Renal pelvis (tissue), 4 donors: ENCODE results near the gene ZNF415. TPM values are rescaled to one million over a fixed set of nuclear protein-coding genes. Genes with fewer than 3 reads are reported as not detected.
"Not testable (repeated sequence)": the region's sequence is repeated elsewhere in the genome, so short reads cannot be mapped to it uniquely, and the experiment has no call there.

Source experiments
- DNase-seq: peaks from one replicate; pipeline ENCODE4 v3.0.0-alpha.2; 2013
- polyA plus RNA-seq, 3 donors: library from polyadenylated mRNA; unstranded; fragments of 120-200 nt; gene quantifications; one replicate each; pipeline ENCODE4 v1.2.1, GENCODE V29; 2013; ENCODE audit not compliant: insufficient read length in 3 of 3

The ZNF415 gene
- polyA plus RNA-seq, 3 donors: 22.0 to 27.9 (median 24.5) TPM

DNA sequence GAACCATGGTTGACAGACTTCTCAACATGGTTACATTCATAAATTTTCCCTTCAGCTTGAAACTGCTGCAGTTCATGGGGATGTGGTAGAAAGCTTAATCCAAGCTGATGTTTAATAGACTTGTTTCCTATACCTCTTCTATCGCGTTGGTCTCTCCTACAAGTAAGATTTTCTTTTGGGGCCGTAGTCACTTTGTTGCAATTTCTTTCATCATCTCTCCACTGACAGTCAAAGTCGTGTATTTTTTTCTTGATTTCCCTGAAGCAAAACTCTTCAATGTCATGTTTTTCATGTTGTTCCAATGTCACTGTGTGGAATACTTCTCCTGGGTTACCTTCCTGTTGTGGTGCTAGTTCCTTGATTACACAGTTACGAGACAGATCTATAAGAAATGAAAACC lies 23.2 kb downstream of the ZNF415 start:
- DNase-seq: no peak

DNA sequence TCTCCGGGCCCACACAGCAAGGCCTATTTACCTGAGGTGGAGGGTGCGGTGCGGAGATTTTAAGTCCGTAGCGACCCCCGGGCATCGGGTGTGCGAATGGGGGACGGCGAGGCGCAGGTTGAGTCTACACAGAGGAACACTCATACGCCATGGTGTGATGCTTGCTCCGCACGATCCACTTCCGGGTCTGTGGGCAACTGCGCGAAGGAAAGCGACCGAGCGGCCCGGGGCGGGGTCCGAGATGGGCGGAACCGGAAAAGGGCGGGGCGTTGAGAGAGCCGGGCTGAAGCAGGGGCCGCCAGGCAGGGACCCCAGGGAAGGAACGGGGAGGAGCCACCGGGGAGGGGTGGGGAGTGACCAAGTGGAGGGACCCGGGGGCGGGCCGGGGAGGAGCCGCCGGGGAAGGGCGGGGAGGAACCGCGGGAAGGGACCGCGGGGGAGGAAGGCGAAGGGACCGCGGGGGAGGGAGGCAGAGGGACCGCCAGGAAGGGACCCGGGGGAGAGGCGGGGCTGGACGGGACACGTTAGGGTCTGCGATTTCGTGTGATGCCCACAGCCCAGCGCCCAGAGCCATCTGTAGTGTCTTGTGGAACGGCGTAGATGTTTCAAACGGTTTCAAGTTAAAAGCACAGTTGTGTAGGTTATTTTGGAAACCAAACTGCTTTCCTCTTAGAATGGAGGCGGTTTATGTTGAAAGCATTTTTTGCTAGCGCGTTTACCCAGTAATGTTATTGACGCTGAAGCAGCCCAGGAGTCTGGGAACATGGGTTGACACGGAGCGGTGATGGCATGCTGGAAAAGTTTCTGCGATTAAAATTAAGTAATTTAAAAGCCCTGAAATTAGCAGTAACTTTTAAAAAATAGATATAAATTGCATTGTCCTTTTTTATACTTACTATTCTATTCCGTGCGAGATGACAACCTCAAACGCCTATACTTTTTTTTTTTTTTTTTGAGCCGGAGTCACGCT lies 29.2 kb downstream of the ZNF415 start, which contains the start of gene ZNF160:
TSS of gene ZNF160 (minus strand) at position 189 of the 970 bp plus-strand sequence. CDS start 17,146 bp downstream, outside the sequence.
- DNase-seq: peak; percentile 98

DNA sequence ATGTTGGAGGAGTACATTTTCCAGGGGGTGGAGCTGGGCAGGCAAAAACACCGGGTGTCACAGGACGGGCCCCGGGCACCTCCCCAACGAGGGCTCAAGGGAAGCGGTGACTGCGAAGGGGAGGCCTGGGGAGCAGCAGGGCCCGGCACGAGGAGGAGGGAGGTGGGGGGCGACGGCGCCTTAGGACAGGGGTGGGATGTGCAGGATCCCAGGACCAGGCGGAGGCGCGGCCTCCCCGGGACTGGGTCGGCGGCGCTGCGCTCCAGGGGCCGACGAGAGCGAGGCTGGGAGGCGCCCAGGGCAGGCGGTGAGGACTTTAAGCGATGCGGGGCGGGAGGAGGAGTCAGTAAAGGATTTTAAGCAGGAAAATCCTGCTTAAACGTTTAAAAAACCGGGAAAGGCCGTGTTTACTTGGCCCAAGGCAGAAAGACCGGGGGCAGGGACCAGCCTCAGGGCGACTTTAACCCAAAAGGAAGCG lies 29.9 kb downstream of the ZNF415 start:
- peak; percentile 33 for DNase-seq

DNA sequence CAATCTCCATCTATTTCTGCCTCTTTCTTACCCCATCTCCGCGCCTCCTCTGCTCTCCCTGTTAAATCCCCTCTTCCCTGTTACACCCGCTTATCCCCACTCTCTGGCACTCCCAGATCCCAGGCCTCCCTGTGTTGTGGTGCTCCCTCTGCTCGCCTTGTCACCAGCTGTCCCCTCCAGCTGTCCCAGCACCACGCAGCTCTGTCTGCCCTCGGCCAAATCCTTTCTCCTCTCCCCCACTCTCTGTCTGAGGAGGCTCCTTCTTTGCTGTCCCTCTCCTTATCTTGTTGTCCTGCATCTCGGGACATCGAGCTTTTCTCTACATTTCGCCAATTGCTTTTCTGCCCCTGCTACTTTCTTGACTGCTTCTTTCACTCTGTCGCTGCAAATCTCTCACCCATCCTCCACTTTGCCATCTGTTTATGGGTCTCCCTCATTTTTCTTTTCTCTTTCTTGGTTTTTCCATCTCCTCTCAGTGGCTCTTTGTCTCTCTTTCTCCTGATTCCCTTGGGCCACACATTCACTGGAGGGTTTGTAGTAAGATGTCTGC lies 30.4 kb downstream of the ZNF415 start:
- peak; percentile 4 for DNase-seq

DNA sequence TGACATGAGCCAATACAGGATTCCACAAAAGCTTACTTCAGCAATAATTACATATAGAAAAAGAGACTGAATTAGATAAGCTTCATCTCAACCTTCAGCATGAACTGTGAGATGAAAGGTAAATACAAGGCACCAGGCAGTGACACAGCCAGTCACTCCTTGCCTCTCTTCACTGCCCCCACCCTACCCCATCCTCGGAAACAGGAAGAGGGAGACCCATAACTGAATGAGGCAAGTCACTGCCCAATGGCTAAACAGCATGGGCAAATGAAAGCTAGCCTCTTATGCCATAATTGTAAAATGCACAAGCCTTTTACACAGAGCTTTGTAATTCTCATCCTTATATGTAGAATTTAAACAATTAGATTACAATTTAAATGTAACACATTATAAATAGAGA lies 31.2 kb downstream of the ZNF415 start:
- no peak for DNase-seq

DNA sequence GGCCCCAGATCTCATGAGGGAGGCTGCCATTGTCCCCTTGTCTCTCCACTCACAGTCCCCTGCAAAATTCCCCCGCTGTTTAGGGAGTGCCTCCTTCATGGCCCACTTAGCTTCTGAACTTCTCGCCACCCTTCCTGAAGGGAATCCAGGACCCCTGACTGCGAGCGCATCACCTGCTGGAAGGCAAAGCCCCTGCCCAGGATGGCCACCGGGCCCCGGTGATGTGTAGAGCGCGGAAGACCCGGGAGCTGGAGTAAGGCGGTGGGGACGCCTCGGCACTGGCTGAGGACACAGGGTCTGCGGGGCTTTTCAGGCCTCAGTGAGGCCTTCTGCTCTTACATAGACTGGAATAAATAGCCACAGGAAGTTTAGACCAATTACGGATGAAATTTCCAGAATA lies 34.1 kb downstream of the ZNF415 start:
- DNase-seq: not testable (repeated sequence)

DNA sequence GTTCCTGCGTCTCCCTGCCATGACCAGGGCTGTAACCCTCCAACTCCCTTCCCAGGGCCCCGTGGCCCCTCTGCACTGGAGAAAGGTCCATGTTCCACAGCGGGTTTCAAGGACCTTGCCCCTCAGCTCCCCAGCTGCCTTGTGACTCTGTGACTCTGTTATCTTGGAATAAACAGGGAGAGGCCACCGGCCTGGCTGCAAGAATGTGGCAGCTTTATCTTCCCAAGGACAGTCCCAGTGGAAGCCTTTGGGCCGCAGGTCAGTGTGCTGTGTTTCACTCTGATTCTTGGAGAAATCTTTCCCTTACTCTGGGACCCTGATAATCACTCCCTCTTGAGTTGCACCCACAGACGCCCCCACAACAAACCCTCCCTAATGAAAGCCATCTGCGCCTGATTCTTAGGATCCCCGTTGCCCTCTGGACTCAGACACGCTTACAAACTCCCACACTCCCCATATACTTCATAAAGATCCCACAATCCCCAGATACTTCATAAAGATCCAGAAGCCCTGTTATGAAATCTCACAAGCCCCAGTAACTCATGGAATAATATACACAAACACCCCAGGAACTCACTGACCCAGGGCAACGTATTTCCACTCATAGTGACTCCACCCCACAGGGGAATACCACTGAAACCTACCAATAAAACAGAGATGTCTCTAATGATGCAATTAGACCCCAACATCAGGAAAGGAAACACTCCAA lies 35.6 kb downstream of the ZNF415 start:
- DNase-seq: not testable (repeated sequence)

DNA sequence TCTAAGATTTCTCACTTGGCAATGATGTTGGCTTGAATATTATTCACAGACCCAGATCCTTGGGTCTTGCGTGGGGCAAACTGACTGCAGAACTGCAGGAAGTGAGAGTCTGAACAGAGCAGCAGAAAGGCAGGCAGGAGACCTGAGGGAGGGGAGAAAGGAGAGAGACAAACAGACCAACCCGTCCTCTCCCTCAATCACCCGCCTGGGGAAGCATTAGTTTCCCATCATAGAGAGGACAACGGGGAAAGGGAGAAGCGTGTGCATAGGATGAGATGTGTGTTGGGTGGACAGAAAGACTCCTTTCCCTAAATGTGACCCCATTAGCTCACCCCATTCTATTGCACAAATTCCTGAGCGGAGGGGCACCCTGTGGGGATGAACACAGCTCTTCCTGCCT lies 36.1 kb downstream of the ZNF415 start:
- not testable (repeated sequence) for DNase-seq

DNA sequence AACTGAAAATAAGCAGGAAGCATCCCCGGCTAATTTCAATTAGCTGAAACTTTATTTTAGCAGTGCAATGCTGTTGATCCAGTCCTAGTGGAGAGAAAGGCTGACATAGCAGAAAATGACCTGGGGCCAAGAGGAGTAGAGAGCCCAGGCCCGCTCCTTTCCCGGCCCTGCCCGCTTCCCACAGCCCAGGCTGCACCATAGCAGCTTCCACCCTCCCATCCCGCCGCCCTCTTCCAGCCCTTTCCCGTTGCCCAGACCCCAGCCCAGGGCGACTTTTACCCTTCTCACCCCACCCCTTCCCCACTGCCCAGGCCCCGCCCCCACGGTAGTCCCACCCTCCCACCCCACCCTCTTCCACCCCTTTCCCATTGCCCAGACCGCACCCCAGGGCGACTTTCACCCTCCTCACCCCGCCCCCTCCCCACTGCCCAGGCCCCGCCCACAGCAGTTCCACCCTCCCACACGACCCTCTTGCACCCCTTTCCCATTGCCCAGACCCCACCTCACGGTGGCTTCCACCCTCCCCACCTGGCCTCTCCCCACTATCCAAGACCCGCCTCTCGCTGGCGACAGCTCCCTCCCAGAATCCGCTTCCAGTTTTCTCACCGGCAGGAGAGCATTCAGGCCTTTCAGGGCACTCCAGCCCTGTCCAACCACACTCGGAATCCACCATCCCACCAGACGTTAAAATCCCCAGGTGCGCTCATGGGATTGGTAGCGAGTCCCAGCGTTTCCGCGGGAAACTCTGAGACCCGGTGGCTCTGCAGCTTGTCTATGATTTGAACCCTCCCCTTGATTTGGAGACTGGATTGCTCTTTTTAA lies 37.7 kb downstream of the ZNF415 start:
- DNase-seq: no peak

DNA sequence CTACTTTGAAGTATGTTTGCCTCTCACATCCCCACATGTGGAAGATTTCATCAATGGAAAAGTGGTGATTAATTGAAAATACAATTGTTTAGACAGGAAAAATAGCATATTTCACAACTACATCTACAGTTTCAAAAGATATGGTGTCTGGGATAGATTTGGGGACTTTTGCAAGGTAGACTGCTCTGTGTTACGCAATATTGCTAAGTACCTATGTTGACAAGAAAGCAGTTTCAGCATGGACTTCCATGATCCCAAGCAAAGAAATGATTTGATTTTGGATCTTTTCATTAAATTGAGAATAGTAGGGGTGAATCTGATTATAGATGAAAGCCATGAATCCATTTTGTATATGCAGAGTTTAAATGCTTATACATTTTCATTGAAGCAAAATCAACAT lies 40.0 kb downstream of the ZNF415 start:
- DNase-seq: no peak

DNA sequence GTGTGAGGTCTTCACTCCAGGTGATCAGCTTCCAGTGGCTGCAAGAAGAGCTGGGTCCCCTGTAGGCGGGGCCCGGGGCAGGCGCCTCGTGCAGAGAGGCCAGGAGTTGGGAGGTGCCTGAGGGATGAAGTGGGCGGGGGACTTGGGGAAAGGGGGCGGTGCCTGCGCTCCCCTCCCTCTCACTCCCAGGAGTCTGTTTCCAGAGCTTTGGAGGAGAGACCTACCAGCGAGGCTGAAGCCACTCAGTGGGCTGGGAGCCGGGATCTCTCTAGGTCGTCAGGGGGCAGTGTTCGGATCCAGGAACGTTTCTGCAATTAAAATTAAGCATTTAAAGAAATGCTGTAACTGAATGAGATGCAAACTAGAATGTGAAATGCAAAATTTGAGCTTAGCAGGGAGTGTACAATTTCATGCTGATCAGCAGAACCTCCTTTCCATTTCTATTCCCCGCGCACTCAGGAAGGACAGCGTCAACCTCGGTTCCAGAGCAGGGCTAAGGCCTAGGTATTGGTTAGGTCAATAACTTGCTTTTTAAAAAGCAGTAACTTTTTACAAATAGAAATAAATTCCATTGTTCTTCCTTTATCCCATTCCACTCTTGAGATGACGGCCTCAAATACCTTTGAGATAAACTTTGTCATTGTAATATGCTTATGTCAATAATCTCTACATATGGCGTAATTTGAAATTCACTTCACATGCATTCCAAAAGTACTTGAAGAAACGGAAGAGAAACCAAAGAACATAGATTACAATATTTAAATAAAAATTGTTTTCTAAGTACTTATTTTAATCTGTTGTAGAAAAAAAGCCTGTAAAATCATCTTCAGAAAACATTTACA lies 41.1 kb downstream of the ZNF415 start:
- DNase-seq: no peak

DNA sequence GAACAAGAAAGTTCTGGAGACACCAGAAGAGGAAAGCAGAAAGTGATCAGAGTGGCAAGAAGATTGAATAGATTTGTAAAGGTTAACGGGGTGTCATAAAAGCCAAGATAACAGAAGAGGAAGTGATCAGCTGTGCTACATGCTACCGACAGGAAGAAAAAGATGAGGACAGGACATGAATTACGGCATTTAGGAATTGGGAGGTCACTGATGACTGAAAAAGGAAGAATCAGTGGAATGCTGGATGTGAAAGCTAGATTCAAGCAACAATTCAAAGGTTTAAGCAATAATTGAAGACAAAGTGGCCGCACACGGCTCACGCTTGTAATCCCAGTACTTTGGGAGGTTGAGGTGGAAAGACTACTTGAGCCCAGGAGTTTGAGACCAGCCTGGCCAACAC lies 44.6 kb downstream of the ZNF415 start:
- no peak for DNase-seq

DNA sequence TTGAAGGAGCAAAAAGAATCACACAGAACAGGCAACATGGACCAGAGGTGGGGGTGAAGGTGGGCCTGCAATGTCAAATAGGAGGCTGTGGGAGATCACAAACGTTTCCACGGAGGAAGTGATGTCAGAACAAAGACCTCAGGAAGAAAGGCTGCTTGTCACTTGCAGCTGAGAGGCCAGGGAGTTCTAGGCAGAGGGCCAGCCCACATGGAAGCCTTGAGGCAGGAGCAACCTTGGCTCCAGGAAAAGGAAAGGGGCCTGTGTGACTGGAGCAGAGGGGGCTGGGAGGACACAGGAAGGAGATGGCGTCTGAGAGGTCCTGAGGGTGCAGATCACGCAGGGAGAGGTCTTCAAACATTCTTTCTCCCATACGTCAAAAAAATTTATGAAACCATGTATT lies 45.8 kb downstream of the ZNF415 start:
- peak; percentile 4 for DNase-seq

DNA sequence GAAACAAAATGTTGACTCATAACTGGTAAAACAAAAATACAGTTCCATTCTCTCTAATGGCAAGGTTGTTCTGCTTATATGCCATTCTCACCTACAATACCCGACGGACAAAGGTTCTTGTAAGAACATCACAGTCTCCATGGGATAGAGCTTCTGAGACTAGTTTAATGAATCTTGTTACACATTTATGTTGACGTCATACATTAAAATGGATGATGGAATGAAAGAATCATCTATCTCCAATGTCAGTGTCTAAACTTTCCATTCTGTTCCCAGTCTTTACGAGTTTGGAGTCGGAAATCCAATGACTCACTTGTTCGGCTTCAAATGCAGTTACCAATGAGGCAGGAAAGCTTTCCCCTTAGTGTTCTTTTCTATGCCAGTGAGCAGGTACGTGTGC lies 47.2 kb downstream of the ZNF415 start:
- no peak for DNase-seq

DNA sequence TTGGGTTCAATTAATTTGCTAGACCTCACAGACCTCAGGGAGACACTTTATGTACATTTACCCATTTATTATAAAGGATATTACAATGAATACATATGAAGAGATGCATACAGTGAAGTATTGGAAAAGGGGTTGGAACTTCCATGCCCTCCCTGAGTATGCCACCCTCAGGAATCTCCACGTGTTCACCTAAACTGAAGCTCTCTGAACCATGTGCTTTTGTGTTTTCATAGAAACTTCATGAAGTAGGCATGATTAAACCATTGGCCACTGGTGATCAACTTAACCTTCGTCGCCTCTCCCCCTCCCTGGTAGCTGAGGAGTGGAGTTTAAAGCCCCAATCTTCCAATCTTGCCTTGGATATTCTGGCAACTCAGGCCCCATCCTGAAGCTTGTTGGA lies 49.8 kb downstream of the ZNF415 start:
- no peak for DNase-seq

DNA sequence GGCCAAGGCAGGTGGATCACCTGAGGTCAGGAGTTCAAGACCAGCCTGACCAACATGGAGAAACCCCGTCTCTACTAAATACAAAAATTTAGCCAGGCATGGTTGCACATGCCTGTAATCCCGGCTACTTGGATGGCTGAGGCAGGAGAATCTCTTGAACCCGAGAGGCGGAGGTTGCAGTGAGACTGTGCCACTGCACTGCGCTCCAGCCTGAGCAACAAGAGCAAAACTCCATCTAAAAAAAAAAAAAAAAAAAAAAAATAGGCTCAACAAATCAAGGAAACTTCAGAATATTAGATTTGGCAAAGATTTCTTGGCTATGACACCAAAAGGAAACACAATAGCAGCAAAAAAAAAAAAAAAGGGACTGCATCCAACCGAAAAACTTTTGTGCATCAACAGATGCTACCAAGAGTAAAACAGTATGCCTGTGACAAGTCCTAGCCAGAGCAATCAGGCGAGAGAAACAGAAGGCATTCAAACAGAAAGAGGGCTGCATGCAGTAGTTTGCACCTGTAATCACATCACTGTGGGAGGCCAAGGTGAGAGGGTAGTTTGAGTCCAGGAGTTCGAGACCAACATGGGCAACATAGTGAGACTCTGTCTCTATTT lies 53.3 kb downstream of the ZNF415 start:
- no peak for DNase-seq

DNA sequence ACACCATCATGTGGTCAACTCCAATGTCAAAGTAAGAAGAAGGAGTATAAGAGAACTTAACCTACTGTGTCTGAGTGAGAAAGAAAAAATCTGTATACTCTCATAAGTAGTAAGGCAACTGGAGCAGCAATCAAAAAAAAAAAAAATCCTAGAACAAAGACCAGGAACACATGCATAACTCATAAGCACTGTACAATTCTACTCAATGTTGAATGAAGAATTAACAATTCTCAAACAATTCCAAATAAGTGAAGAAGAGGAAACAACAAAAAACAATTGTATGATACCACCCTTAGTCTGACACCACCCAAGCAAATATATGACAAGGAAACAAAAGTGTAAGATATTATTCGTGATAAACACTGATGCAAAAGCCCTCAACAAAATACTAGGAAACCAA lies 54.0 kb downstream of the ZNF415 start:
- DNase-seq: no peak

DNA sequence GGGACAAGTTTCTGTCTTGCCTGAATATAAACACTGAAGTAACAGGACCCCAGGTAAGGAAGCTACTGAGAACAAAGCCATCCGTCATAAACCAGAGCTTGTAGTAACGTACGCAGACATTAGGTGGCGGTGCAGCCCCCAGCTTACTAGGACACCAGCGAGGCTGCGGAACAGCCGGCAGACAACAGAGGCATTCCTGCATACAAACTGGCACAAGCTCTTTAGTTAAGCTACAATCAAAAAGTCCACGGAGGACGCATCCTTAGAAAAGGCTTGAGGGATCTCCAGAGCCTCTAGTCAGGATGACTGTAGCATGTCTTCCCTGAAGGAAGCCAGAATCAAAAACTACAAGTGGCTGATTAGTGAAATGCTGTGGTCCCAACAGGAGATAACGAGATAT lies 55.7 kb downstream of the ZNF415 start:
- peak; percentile 66 for DNase-seq

DNA sequence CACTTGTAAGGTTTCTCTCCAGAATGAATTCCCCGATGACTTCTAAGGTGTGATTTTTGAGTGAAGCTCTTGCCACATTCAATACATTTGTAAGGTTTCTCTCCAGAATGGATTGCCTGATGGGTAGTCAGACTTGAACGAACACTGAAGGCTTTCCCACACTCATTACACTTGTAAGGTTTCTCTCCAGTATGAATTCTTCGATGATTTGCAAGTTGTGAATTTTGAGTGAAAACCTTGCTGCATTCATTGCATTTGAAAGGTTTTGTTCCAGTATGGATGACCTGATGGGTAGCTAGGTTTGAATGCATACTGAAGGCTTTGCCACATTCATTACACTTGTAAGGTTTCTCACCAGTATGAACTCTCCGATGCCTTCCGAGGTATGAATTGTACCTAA lies 63.9 kb downstream of the ZNF415 start:
- no peak for DNase-seq

DNA sequence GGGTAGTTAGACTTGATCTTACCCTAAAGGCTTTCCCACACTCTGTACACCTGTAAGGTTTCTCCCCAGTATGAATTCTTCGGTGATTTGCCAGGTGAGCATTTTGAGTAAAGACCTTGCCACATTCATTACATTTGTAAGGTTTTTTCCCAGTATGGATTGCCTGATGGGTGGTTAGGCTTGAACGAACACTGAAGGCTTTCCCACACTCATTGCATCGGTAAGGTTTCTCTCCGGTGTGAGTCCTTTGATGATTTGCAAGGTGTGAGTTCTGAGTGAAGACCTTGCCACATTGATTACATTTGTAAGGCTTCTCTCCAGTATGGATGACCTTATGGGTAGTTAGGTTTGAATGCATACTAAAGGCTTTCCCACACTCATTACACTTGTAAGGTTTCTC lies 64.5 kb downstream of the ZNF415 start:
- no peak for DNase-seq
